Immature natural killer cell (primary cell): ENCODE measurements around the gene RYR3. TPM values are rescaled to one million over a fixed set of nuclear protein-coding genes. Genes with fewer than 3 reads are reported as not detected.

ENCODE experiments used
- DNase-seq, 3 donors: peaks; one replicate each; pipeline ENCODE4 v3.0.0; 2022; ENCODE audit warnings: mixed read lengths in 1 of 3
- H3K27ac Mint-ChIP-seq, 6 donors: one replicate each; pipeline ENCODE4 v1.8.0; 2020; ENCODE audit warnings: mixed read lengths in 6 of 6, mild to moderate bottlenecking in 5 of 6, inconsistent platforms in 4 of 6, moderate library complexity in 3 of 6
- H3K27me3 Mint-ChIP-seq, 3 donors: one replicate each; pipeline ENCODE4 v1.8.0; 2020 to 2021; ENCODE audit warnings: low read depth in 3 of 3, mild to moderate bottlenecking in 3 of 3, mixed read lengths in 3 of 3, moderate library complexity in 3 of 3, inconsistent platforms in 1 of 3
- H3K36me3 Mint-ChIP-seq, 3 donors: one replicate each; pipeline ENCODE4 v1.8.0; 2020; ENCODE audit warnings: mixed read lengths in 3 of 3, inconsistent platforms in 2 of 3, mild to moderate bottlenecking in 2 of 3
- H3K4me1 Mint-ChIP-seq, 2 donors: one replicate each; pipeline ENCODE4 v1.8.0; 2020; ENCODE audit warnings: inconsistent platforms in 2 of 2, mild to moderate bottlenecking in 2 of 2, mixed read lengths in 2 of 2, moderate library complexity in 1 of 2
- H3K4me3 Mint-ChIP-seq, 5 donors: one replicate each; pipeline ENCODE4 v1.8.0; 2020; ENCODE audit warnings: mild to moderate bottlenecking in 5 of 5, mixed read lengths in 5 of 5, inconsistent platforms in 3 of 5, moderate library complexity in 3 of 5
- H3K9me3 Mint-ChIP-seq, 6 donors: one replicate each; pipeline ENCODE4 v1.8.0; 2020; ENCODE audit warnings: mild to moderate bottlenecking in 6 of 6, mixed read lengths in 6 of 6, inconsistent platforms in 4 of 6, moderate library complexity in 3 of 6
- polyA plus RNA-seq, 3 donors: library from polyadenylated mRNA; unstranded; fragments of 300-500 nt; fragmentation: Illumina TruSeq; gene quantifications; one replicate each; pipeline ENCODE4 v1.2.3, GENCODE V29; 2021

Gene RYR3
- polyA plus RNA-seq, 3 donors from 2014 or later, result 0.11 to 0.14 TPM; not detected in 1

GRCh38 chr15:33330931-33331330, 20.2 kb downstream of the RYR3 start:
- Mint-ChIP-seq H3K36me3 (no peaks in the 10 kb centered on the region), H3K27ac (no peak overlapping the region), H3K4me1 (no peaks in the 10 kb centered on the region), H3K4me3 (no peak overlapping the region), H3K27me3 (peaks cover 5 to 8% (median 6%) of the 10 kb centered on the region in 3 donors), H3K9me3 (peaks cover 0 to 5% (median 0%) of the 10 kb centered on the region in 6 donors)
- DNase-seq, result no peak

GRCh38 chr15:33341953-33342352, 31.2 kb downstream of the RYR3 start:
- Mint-ChIP-seq H3K27me3 (peaks cover 0 to 5% (median 1%) of the 10 kb centered on the region in 3 donors), H3K27ac (no peak overlapping the region), H3K4me3 (no peak overlapping the region), H3K9me3 (peaks cover 0 to 6% (median 0%) of the 10 kb centered on the region in 6 donors), H3K36me3 (no peaks in the 10 kb centered on the region), H3K4me1 (no peaks in the 10 kb centered on the region)
- no peak for DNase-seq

- no peaks in the 10 kb centered on the region for H3K4me1 Mint-ChIP-seq
- peaks cover 0 to 5% (median 1%) of the 10 kb centered on the region in 3 donors for H3K27me3 Mint-ChIP-seq
- H3K27ac Mint-ChIP-seq, result no peak overlapping the region
- no peak for DNase-seq
- peaks cover 0 to 10% (median 0%) of the 10 kb centered on the region in 6 donors for H3K9me3 Mint-ChIP-seq
- H3K4me3 Mint-ChIP-seq, result no peak overlapping the region
- H3K36me3 Mint-ChIP-seq, result no peaks in the 10 kb centered on the region
These were observed 32.5 kb downstream of the RYR3 start for GRCh38 chr15:33343275-33343674.

GRCh38 chr15:33344111-33344510, 33.3 kb downstream of the RYR3 start:
- Mint-ChIP-seq H3K27ac (no peak overlapping the region), H3K9me3 (peaks cover 0 to 10% (median 0%) of the 10 kb centered on the region in 6 donors), H3K27me3 (peaks cover 0 to 5% (median 1%) of the 10 kb centered on the region in 3 donors), H3K36me3 (no peaks in the 10 kb centered on the region), H3K4me1 (no peaks in the 10 kb centered on the region), H3K4me3 (no peak overlapping the region)
- no peak for DNase-seq

GRCh38 chr15:33344530-33344929, 33.8 kb downstream of the RYR3 start:
- Mint-ChIP-seq H3K4me3 (no peak overlapping the region), H3K4me1 (no peaks in the 10 kb centered on the region), H3K9me3 (peaks cover 0 to 10% (median 0%) of the 10 kb centered on the region in 6 donors), H3K27me3 (peaks cover 0 to 5% (median 1%) of the 10 kb centered on the region in 3 donors), H3K36me3 (no peaks in the 10 kb centered on the region), H3K27ac (no peak overlapping the region)
- DNase-seq, result no peak

- peaks cover 0 to 4% (median 0%) of the 10 kb centered on the region in 6 donors for H3K9me3 Mint-ChIP-seq
- no peak overlapping the region for H3K4me3 Mint-ChIP-seq
- H3K4me1 Mint-ChIP-seq, result no peaks in the 10 kb centered on the region
- H3K27me3 Mint-ChIP-seq, result peaks cover 0 to 2% (median 2%) of the 10 kb centered on the region in 3 donors
- H3K36me3 Mint-ChIP-seq, result no peaks in the 10 kb centered on the region
- DNase-seq, result no peak
- H3K27ac Mint-ChIP-seq, result no peak overlapping the region
These were observed 43.6 kb downstream of the RYR3 start for GRCh38 chr15:33354411-33354810.

GRCh38 chr15:33357845-33358244, 47.1 kb downstream of the RYR3 start:
- peaks cover 0 to 4% (median 0%) of the 10 kb centered on the region in 6 donors for H3K9me3 Mint-ChIP-seq
- H3K4me3 Mint-ChIP-seq, result no peak overlapping the region
- no peaks in the 10 kb centered on the region for H3K4me1 Mint-ChIP-seq
- H3K36me3 Mint-ChIP-seq, result no peaks in the 10 kb centered on the region
- peaks cover 4 to 6% (median 5%) of the 10 kb centered on the region in 3 donors for H3K27me3 Mint-ChIP-seq
- DNase-seq, result no peak
- H3K27ac Mint-ChIP-seq, result no peak overlapping the region

GRCh38 chr15:33358306-33358705, 47.5 kb downstream of the RYR3 start:
- DNase-seq, result no peak
- Mint-ChIP-seq H3K9me3 (peaks cover 0 to 4% (median 0%) of the 10 kb centered on the region in 6 donors), H3K36me3 (no peaks in the 10 kb centered on the region), H3K27ac (no peak overlapping the region), H3K4me1 (no peaks in the 10 kb centered on the region), H3K27me3 (peaks cover 4 to 6% (median 5%) of the 10 kb centered on the region in 3 donors), H3K4me3 (no peak overlapping the region)

- Mint-ChIP-seq H3K4me3 (no peak overlapping the region), H3K27me3 (peaks cover 4 to 6% (median 4%) of the 10 kb centered on the region in 3 donors), H3K9me3 (peaks cover 0 to 4% (median 0%) of the 10 kb centered on the region in 6 donors), H3K4me1 (no peaks in the 10 kb centered on the region), H3K27ac (no peak overlapping the region), H3K36me3 (no peaks in the 10 kb centered on the region)
- DNase-seq, result no peak
These were observed 50.1 kb downstream of the RYR3 start for GRCh38 chr15:33360886-33361285.

GRCh38 chr15:33369941-33370622, 59.3 kb downstream of the RYR3 start:
- Mint-ChIP-seq H3K4me3 (no peak overlapping the region), H3K27ac (no peak overlapping the region), H3K4me1 (no peaks in the 10 kb centered on the region), H3K9me3 (peaks cover 0 to 3% (median 0%) of the 10 kb centered on the region in 6 donors), H3K36me3 (no peaks in the 10 kb centered on the region), H3K27me3 (peaks cover 0 to 3% (median 2%) of the 10 kb centered on the region in 3 donors)
- DNase-seq, result no peak

- Mint-ChIP-seq H3K36me3 (no peaks in the 10 kb centered on the region), H3K27me3 (peaks cover 2 to 3% (median 2%) of the 10 kb centered on the region in 3 donors), H3K4me1 (no peaks in the 10 kb centered on the region), H3K9me3 (peaks cover 0 to 3% (median 0%) of the 10 kb centered on the region in 6 donors), H3K27ac (no peak overlapping the region), H3K4me3 (no peak overlapping the region)
- no peak for DNase-seq
These were observed 59.9 kb downstream of the RYR3 start for GRCh38 chr15:33370623-33371020.

- peaks cover 0 to 3% (median 0%) of the 10 kb centered on the region in 6 donors for H3K9me3 Mint-ChIP-seq
- H3K4me3 Mint-ChIP-seq, result no peak overlapping the region
- no peaks in the 10 kb centered on the region for H3K4me1 Mint-ChIP-seq
- DNase-seq, result no peak
- no peaks in the 10 kb centered on the region for H3K36me3 Mint-ChIP-seq
- no peak overlapping the region for H3K27ac Mint-ChIP-seq
- peaks cover 2 to 5% (median 2%) of the 10 kb centered on the region in 3 donors for H3K27me3 Mint-ChIP-seq
These were observed 60.4 kb downstream of the RYR3 start for GRCh38 chr15:33371159-33371558.

GRCh38 chr15:33374226-33374914, 63.6 kb downstream of the RYR3 start:
- peaks cover 0 to under 1% (median 0%) of the 10 kb centered on the region in 6 donors for H3K9me3 Mint-ChIP-seq
- H3K27me3 Mint-ChIP-seq, result peaks cover 2 to 4% (median 3%) of the 10 kb centered on the region in 3 donors
- no peaks in the 10 kb centered on the region for H3K36me3 Mint-ChIP-seq
- no peak overlapping the region for H3K4me3 Mint-ChIP-seq
- DNase-seq, result no peak
- no peak overlapping the region for H3K27ac Mint-ChIP-seq
- H3K4me1 Mint-ChIP-seq, result no peaks in the 10 kb centered on the region

GRCh38 chr15:33375236-33375635, 64.5 kb downstream of the RYR3 start:
- Mint-ChIP-seq H3K27ac (no peak overlapping the region), H3K36me3 (no peaks in the 10 kb centered on the region), H3K27me3 (peaks cover 2 to 4% (median 2%) of the 10 kb centered on the region in 3 donors), H3K4me1 (no peaks in the 10 kb centered on the region), H3K4me3 (no peak overlapping the region), H3K9me3 (no peaks in the 10 kb centered on the region)
- no peak for DNase-seq
